GM19455 (cell line): ENCODE results near the gene RELT.

Source experiments
- ATAC-seq: cut with Tn5 transposase; IDR thresholded peaks from one replicate; pipeline ENCODE4 v1.9.1; 2021; ENCODE audit not compliant: unreplicated experiment

The RELT gene

GRCh38 chr11:73372375-73372993 lies 3.7 kb upstream of the RELT start:
- no peak for ATAC-seq

GRCh38 chr11:73374151-73374550 lies 2.0 kb upstream of the RELT start:
- no peak for ATAC-seq

GRCh38 chr11:73375830-73376159 lies 404 bp upstream of the RELT start:
- ATAC-seq = no peak

GRCh38 chr11:73376803-73377629 lies 817 bp downstream of the RELT start:
- peak; percentile 12 for ATAC-seq

GRCh38 chr11:73379189-73379880 lies 3.1 kb downstream of the RELT start:
- no peak for ATAC-seq

- ATAC-seq = no peak
These were observed 4.1 kb downstream of the RELT start for GRCh38 chr11:73380331-73380730.

GRCh38 chr11:73380897-73381410 lies 4.8 kb downstream of the RELT start:
- no peak for ATAC-seq

- ATAC-seq = no peak
These were observed 5.4 kb downstream of the RELT start for GRCh38 chr11:73381589-73381988.

GRCh38 chr11:73382183-73382582 lies 6.0 kb downstream of the RELT start:
- no peak for ATAC-seq

- no peak for ATAC-seq
These were observed 6.5 kb downstream of the RELT start for GRCh38 chr11:73382747-73383146.

GRCh38 chr11:73383249-73384124 lies 7.3 kb downstream of the RELT start:
- ATAC-seq = no peak

- ATAC-seq = no peak
These were observed 7.9 kb downstream of the RELT start for GRCh38 chr11:73384125-73384441.

- ATAC-seq = no peak
These were observed 8.3 kb downstream of the RELT start for GRCh38 chr11:73384531-73384871.

GRCh38 chr11:73384872-73385689 lies 8.9 kb downstream of the RELT start:
- ATAC-seq = no peak

- no peak for ATAC-seq
These were observed 9.8 kb downstream of the RELT start for GRCh38 chr11:73386016-73386415.

GRCh38 chr11:73386546-73386945 lies 10.3 kb downstream of the RELT start:
- no peak for ATAC-seq

GRCh38 chr11:73387594-73388264 lies 11.5 kb downstream of the RELT start:
- ATAC-seq = no peak

GRCh38 chr11:73388265-73389133 lies 12.3 kb downstream of the RELT start:
- ATAC-seq = no peak

GRCh38 chr11:73389134-73389525 lies 12.9 kb downstream of the RELT start:
- ATAC-seq = no peak
